Karpas-422 (cell line): Measurements from ENCODE around the gene LAMC2. TPM values are rescaled to one million over a fixed set of nuclear protein-coding genes. Genes with fewer than 3 reads are reported as not detected.
"Not testable (repeated sequence)": the region's sequence is repeated elsewhere in the genome, so short reads cannot be mapped to it uniquely, and the experiment has no call there.

Source experiments
- DNase-seq: peaks from one replicate; pipeline ENCODE4 v3.0.0-alpha.2; 2015
- H2AFZ ChIP-seq: fragments of 200-600 bp; sonication (generic); 2 replicates; pipeline ENCODE4 v1.6.1; 2014; ENCODE audit warnings: antibody characterized with exemption, low read length, mixed read lengths
- H3K27ac ChIP-seq: fragments of 200-600 bp; sonication (generic); 2 replicates; pipeline ENCODE4 v1.5.1; 2014; ENCODE audit warnings: mild to moderate bottlenecking, low read length, moderate library complexity
- H3K27me3 ChIP-seq: fragments of 200-600 bp; sonication (generic); 2 replicates; pipeline ENCODE4 v1.6.1; 2014; ENCODE audit warnings: low read length, mixed read lengths
- H3K36me3 ChIP-seq: fragments of 200-600 bp; sonication (generic); 2 replicates; pipeline ENCODE4 v1.6.1; 2014; ENCODE audit warnings: low read length, mixed read lengths; ENCODE audit not compliant: insufficient read depth
- H3K4me1 ChIP-seq: fragments of 200-600 bp; sonication (generic); 2 replicates; pipeline ENCODE4 v1.6.1; 2014; ENCODE audit warnings: mild to moderate bottlenecking, low read length, mixed read lengths
- H3K4me2 ChIP-seq: fragments of 200-600 bp; sonication (generic); 2 replicates; pipeline ENCODE4 v1.6.1; 2014; ENCODE audit warnings: low read length, low read depth, mild to moderate bottlenecking; ENCODE audit not compliant: poor library complexity, severe bottlenecking
- H3K4me3 ChIP-seq: fragments of 200-600 bp; sonication (generic); 2 replicates; pipeline ENCODE4 v1.5.1; 2014; ENCODE audit warnings: mild to moderate bottlenecking, antibody characterized with exemption, low read length, mixed read lengths
- H3K79me2 ChIP-seq: fragments of 200-600 bp; sonication (generic); 2 replicates; pipeline ENCODE4 v1.6.1; 2014; ENCODE audit warnings: mild to moderate bottlenecking, low read length, mixed read lengths
- H3K9ac ChIP-seq: fragments of 200-600 bp; sonication (generic); 2 replicates; pipeline ENCODE4 v1.6.0; 2014; ENCODE audit warnings: low read length
- H3K9me2 ChIP-seq: fragments of 200-600 bp; sonication (generic), shearing (Covaris generic); replicated peaks from 2 replicates; pipeline ENCODE4 v1.6.0; 2014; ENCODE audit warnings: mild to moderate bottlenecking, low read length, moderate library complexity; ENCODE audit not compliant: insufficient read depth
- H3K9me3 ChIP-seq: fragments of 300-700, 200-600 bp; sonication (generic); 2 replicates; pipeline ENCODE4 v1.6.1; 2014; ENCODE audit warnings: low read length, mixed read lengths
- H4K20me1 ChIP-seq: fragments of 200-600 bp; sonication (generic); 2 replicates; pipeline ENCODE4 v1.6.1; 2014; ENCODE audit warnings: mild to moderate bottlenecking, antibody characterized with exemption, low read length, low read depth; ENCODE audit not compliant: insufficient read depth
- total RNA-seq: library from RNA; depleted of rRNA; stranded (reverse); fragments of >200 nt; shearing (Covaris generic); gene quantifications from 2 replicates; pipeline ENCODE4 v1.2.3, GENCODE V29; 2014; ENCODE audit warnings: low replicate concordance

LAMC2 gene
- total RNA-seq, 1 experiment from 2014 or later: not detected

DNA sequence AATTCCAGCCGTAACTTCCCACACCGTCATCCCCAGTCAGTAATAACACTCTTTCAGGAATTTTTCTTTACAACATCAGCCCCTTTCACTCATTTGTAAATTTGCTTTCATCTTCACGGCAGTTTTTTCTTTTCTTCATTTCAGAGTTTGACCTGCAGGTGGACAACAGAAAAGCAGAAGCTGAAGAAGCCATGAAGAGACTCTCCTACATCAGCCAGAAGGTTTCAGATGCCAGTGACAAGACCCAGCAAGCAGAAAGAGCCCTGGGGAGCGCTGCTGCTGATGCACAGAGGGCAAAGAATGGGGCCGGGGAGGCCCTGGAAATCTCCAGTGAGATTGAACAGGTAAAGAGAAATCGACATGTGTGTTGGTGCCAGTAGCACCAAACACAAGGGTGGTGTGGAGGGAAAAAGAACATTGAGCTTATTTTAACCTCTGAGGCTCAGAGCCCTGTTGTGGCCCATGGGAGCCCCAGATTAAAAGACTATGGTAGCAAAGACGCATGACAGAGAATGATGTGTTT, 53.2 kb downstream of the LAMC2 start:
- H3K27ac ChIP-seq: no peak overlapping the region
- no peaks in the 10 kb centered on the region for H3K27me3 ChIP-seq
- no peaks in the 10 kb centered on the region for H3K36me3 ChIP-seq
- no peak overlapping the region for H3K4me2 ChIP-seq
- H3K4me3 ChIP-seq: no peak overlapping the region
- H2AFZ ChIP-seq: no peak overlapping the region
- no peaks in the 10 kb centered on the region for H4K20me1 ChIP-seq
- no peaks in the 10 kb centered on the region for H3K4me1 ChIP-seq
- H3K79me2 ChIP-seq: no peaks in the 10 kb centered on the region
- H3K9me2 ChIP-seq: no peaks in the 10 kb centered on the region
- no peaks in the 10 kb centered on the region for H3K9me3 ChIP-seq
- no peak overlapping the region for H3K9ac ChIP-seq
- no peak for DNase-seq

DNA sequence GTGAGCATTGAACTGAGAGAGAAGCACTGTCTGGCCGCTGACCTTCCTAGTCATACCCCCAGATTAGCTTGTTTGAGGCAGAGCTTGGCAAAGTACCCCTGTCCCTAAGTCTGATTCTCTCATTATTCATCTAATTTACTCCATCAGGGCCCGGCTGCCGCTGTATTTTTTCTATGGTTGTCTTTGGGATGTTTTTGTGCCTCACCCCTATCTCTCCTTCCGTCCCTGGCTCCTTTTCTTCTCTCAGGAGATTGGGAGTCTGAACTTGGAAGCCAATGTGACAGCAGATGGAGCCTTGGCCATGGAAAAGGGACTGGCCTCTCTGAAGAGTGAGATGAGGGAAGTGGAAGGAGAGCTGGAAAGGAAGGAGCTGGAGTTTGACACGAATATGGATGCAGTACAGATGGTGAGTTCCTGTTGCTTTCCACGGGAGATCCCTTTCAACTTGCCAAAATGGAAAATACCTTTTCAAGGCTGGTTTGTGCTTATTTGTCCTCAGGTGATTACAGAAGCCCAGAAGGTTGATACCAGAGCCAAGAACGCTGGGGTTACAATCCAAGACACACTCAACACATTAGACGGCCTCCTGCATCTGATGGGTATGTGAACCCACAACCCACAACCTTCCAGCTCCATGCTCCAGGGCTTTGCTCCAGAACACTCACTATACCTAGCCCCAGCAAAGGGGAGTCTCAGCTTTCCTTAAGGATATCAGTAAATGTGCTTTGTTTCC, 53.9 kb downstream of the LAMC2 start:
- DNase-seq: no peak
- no peaks in the 10 kb centered on the region for H3K79me2 ChIP-seq
- no peaks in the 10 kb centered on the region for H3K27me3 ChIP-seq
- H2AFZ ChIP-seq: no peak overlapping the region
- H3K36me3 ChIP-seq: no peaks in the 10 kb centered on the region
- H3K9me2 ChIP-seq: no peaks in the 10 kb centered on the region
- no peaks in the 10 kb centered on the region for H3K9me3 ChIP-seq
- H3K4me2 ChIP-seq: no peak overlapping the region
- no peak overlapping the region for H3K4me3 ChIP-seq
- H4K20me1 ChIP-seq: no peaks in the 10 kb centered on the region
- no peak overlapping the region for H3K9ac ChIP-seq
- no peaks in the 10 kb centered on the region for H3K4me1 ChIP-seq
- H3K27ac ChIP-seq: no peak overlapping the region

DNA sequence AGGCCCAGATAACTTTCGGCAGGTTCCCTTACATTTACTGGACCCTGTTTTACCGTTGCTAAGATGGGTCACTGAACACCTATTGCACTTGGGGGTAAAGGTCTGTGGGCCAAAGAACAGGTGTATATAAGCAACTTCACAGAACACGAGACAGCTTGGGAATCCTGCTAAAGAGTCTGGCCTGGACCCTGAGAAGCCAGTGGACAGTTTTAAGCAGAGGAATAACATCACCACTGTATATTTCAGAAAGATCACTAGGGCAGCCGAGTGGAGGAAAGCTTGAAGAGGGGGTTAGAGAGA, 54.4 kb downstream of the LAMC2 start:
- Histone ChIP-seq H3K79me2 (no peaks in the 10 kb centered on the region), H3K9me2 (no peaks in the 10 kb centered on the region), H3K36me3 (no peaks in the 10 kb centered on the region), H4K20me1 (no peaks in the 10 kb centered on the region), H3K27me3 (no peaks in the 10 kb centered on the region), H3K4me3 (no peak overlapping the region), H3K27ac (no peak overlapping the region), H3K4me2 (no peak overlapping the region), H3K9me3 (no peaks in the 10 kb centered on the region), H3K4me1 (no peaks in the 10 kb centered on the region), H3K9ac (no peak overlapping the region), H2AFZ (no peak overlapping the region)
- no peak for DNase-seq

DNA sequence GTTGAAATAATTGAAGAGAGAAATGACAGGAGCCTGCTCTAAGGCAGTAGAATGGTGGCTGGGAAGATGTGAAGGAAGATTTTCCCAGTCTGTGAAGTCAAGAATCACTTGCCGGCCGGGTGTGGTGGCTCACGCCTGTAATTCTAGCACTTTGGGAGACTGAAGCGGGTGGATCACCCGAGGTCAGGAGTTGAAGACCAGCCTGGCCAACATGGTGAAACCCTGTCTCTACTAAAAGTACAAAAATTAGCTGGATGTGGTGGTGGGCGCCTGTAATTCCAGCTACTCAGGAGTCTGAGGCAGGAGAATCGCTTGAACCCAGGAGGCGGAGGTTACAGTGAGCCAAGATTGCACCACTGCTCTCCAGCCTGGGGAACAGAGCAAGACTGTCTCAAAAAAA, 54.8 kb downstream of the LAMC2 start:
- H3K9me2 ChIP-seq, H3K27ac ChIP-seq, H3K27me3 ChIP-seq, DNase-seq, H3K4me3 ChIP-seq, H3K4me1 ChIP-seq, H3K9ac ChIP-seq, H2AFZ ChIP-seq, H3K9me3 ChIP-seq, H4K20me1 ChIP-seq, H3K36me3 ChIP-seq, H3K4me2 ChIP-seq, H3K79me2 ChIP-seq: not testable (repeated sequence)

DNA sequence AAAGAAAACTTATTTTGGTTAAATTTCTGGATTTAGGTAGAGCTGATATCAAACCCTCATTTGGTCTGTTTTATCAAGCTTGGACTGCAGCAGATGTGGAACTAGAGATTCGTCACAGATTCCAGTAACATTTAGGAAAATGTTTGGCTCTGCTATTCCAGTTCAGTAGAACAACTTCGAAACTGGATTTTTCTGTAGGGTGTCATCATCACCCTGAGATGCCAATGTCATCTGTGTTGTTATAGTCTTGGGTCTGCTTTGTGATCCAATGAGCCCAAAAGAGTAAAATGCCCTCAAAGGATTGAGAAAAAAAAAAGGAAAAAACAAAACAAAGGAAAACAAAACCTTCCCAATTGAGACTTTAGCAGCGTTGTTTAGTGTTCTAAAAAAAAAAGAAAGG, 55.4 kb downstream of the LAMC2 start:
- Histone ChIP-seq H2AFZ (no peak overlapping the region), H3K79me2 (no peaks in the 10 kb centered on the region), H3K4me2 (no peak overlapping the region), H3K9me3 (no peaks in the 10 kb centered on the region), H3K4me3 (no peak overlapping the region), H3K27me3 (no peaks in the 10 kb centered on the region), H4K20me1 (no peaks in the 10 kb centered on the region), H3K36me3 (no peaks in the 10 kb centered on the region), H3K9ac (no peak overlapping the region), H3K27ac (no peak overlapping the region), H3K9me2 (no peaks in the 10 kb centered on the region), H3K4me1 (no peaks in the 10 kb centered on the region)
- DNase-seq: no peak

DNA sequence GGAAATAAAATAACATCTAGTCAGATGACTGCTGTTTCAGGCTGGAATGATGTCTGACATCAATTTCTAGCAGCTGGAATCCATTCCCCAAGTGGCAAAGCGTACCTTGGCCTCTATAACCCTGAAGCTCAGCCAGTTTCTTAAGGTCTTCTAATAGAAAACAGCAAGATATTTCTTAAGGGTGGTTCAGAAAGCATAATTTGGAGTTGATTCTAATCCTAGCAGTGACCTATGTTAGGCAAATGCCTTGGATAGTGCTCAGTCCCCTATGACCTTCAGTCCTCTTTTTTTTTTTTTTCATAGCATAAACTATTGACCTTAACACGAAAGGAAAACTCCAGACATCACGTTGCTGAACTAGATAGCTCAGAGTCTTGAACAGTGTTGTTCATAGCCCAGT, 56.5 kb downstream of the LAMC2 start:
- Histone ChIP-seq H2AFZ (no peak overlapping the region), H3K36me3 (no peaks in the 10 kb centered on the region), H3K27ac (no peak overlapping the region), H3K4me2 (no peak overlapping the region), H3K9ac (no peak overlapping the region), H4K20me1 (no peaks in the 10 kb centered on the region), H3K4me1 (no peaks in the 10 kb centered on the region), H3K27me3 (no peaks in the 10 kb centered on the region), H3K9me2 (no peaks in the 10 kb centered on the region), H3K4me3 (no peak overlapping the region), H3K9me3 (no peaks in the 10 kb centered on the region), H3K79me2 (no peaks in the 10 kb centered on the region)
- no peak for DNase-seq

DNA sequence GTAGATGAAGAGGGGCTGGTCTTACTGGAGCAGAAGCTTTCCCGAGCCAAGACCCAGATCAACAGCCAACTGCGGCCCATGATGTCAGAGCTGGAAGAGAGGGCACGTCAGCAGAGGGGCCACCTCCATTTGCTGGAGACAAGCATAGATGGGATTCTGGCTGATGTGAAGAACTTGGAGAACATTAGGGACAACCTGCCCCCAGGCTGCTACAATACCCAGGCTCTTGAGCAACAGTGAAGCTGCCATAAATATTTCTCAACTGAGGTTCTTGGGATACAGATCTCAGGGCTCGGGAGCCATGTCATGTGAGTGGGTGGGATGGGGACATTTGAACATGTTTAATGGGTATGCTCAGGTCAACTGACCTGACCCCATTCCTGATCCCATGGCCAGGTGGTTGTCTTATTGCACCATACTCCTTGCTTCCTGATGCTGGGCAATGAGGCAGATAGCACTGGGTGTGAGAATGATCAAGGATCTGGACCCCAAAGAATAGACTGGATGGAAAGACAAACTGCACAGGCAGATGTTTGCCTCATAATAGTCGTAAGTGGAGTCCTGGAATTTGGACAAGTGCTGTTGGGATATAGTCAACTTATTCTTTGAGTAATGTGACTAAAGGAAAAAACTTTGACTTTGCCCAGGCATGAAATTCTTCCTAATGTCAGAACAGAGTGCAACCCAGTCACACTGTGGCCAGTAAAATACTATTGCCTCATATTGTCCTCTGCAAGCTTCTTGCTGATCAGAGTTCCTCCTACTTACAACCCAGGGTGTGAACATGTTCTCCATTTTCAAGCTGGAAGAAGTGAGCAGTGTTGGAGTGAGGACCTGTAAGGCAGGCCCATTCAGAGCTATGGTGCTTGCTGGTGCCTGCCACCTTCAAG, 57.3 kb downstream of the LAMC2 start:
- Histone ChIP-seq H3K9me2 (no peaks in the 10 kb centered on the region), H3K27me3 (no peaks in the 10 kb centered on the region), H3K79me2 (no peaks in the 10 kb centered on the region), H3K27ac (no peak overlapping the region), H3K4me2 (no peak overlapping the region), H4K20me1 (no peaks in the 10 kb centered on the region), H3K4me3 (no peak overlapping the region), H3K36me3 (no peaks in the 10 kb centered on the region), H3K4me1 (no peaks in the 10 kb centered on the region), H3K9me3 (no peaks in the 10 kb centered on the region), H2AFZ (no peak overlapping the region), H3K9ac (no peak overlapping the region)
- no peak for DNase-seq

DNA sequence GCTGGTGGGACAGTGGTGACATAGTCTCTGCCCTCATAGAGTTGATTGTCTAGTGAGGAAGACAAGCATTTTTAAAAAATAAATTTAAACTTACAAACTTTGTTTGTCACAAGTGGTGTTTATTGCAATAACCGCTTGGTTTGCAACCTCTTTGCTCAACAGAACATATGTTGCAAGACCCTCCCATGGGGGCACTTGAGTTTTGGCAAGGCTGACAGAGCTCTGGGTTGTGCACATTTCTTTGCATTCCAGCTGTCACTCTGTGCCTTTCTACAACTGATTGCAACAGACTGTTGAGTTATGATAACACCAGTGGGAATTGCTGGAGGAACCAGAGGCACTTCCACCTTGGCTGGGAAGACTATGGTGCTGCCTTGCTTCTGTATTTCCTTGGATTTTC, 58.4 kb downstream of the LAMC2 start:
- Histone ChIP-seq H3K9ac (no peak overlapping the region), H3K9me2 (no peaks in the 10 kb centered on the region), H3K36me3 (no peaks in the 10 kb centered on the region), H3K27ac (no peak overlapping the region), H3K4me1 (no peaks in the 10 kb centered on the region), H3K27me3 (no peaks in the 10 kb centered on the region), H3K79me2 (no peaks in the 10 kb centered on the region), H4K20me1 (no peaks in the 10 kb centered on the region), H3K9me3 (no peaks in the 10 kb centered on the region), H3K4me2 (no peak overlapping the region), H2AFZ (no peak overlapping the region), H3K4me3 (no peak overlapping the region)
- no peak for DNase-seq
